GM12878 (cell line): Measurements from ENCODE around the gene MMP11. TPM values are rescaled to one million over a fixed set of nuclear protein-coding genes. Genes with fewer than 3 reads are reported as not detected.

Experiments used
- ATAC-seq: fragments of 200-7000 bp; cut with Tn5 transposase; 3 replicates; pipeline ENCODE4 v1.9.1; 2020; ENCODE audit warnings: mild to moderate bottlenecking, moderate library complexity
- BruUV-seq: library from RNA; stranded (reverse); fragments of 400-500 nt; replicated peaks from 2 replicates; lab custom pipeline; 2021; lab: Mats Ljungman, UMichigan
- CTCF ChIA-PET: fragments of 300-600 bp; sonication (Branson Sonifier 250); formaldehyde crosslinking; extraction: SDS; loops from one replicate; lab custom pipeline; 2021; ENCODE audit warnings: inconsistent platforms; lab: Yijun Ruan, JAX
- POLR2A ChIA-PET: fragments of 350-600 bp; formaldehyde crosslinking; extraction: SDS; loops from one replicate; lab custom pipeline; 2021; ENCODE audit warnings: inconsistent platforms; lab: Charles Lee
- RAD21 ChIA-PET: fragments of 300-600 bp; sonication (Branson Sonifier 250); formaldehyde crosslinking; loops from one replicate; lab custom pipeline; 2023; ENCODE audit warnings: antibody characterized with exemption; ENCODE audit not compliant: unreplicated experiment; lab: Charles Lee
- SMC1A ChIA-PET: fragments of 300-600 bp; sonication (Branson Sonifier 250); formaldehyde crosslinking; loops from one replicate; lab custom pipeline; 2023; ENCODE audit not compliant: unreplicated experiment, uncharacterized antibody; lab: Charles Lee
- DNase-seq: peaks from one replicate; pipeline ENCODE4 v3.0.0-alpha.2; 2011; ENCODE audit warnings: low read depth, low spot score
- FAIRE-seq: peaks from 3 replicates; lab custom pipeline; 2011; peaks lifted over from hg19 to GRCh38; lab: Jason Lieb, UNC
- H2AFZ ChIP-seq: 2 replicates; pipeline ENCODE4 v1.6.0; 2011; ENCODE audit warnings: low read depth, low read length, control low read depth; ENCODE audit not compliant: control insufficient read depth
- H3K27ac ChIP-seq: 2 replicates; pipeline ENCODE4 v1.5.1; 2011; ENCODE audit warnings: control low read depth; ENCODE audit not compliant: control insufficient read depth, insufficient read depth
- H3K27me3 ChIP-seq, 2 experiments: replicated peaks in 1 of 2; 2 replicates each; pipeline versions ENCODE4 v1.6.0 to v1.6.1; 2011; ENCODE audit warnings: low read length in 1 of 2; ENCODE audit not compliant: control insufficient read depth in 2 of 2, insufficient read depth in 2 of 2
- H3K36me3 ChIP-seq, 2 experiments: 2 replicates each; pipeline ENCODE4 v1.5.1; 2011; ENCODE audit warnings: low read length in 1 of 2; ENCODE audit not compliant: control insufficient read depth in 2 of 2, insufficient read depth in 2 of 2
- H3K4me1 ChIP-seq: 2 replicates; pipeline ENCODE4 v1.6.1; 2011; ENCODE audit warnings: mild to moderate bottlenecking, low read length, moderate library complexity, mixed read lengths; ENCODE audit not compliant: control insufficient read depth, insufficient read depth
- H3K4me2 ChIP-seq: 2 replicates; pipeline ENCODE4 v1.6.0; 2011; ENCODE audit warnings: control low read depth; ENCODE audit not compliant: control insufficient read depth, insufficient read depth
- H3K4me3 ChIP-seq: fragments of 200-600 bp; sonication (generic); 2 replicates; pipeline ENCODE4 v1.5.1; 2016
- H3K79me2 ChIP-seq: 2 replicates; pipeline ENCODE4 v1.6.0; 2011; ENCODE audit warnings: low read length; ENCODE audit not compliant: control insufficient read depth, insufficient read depth
- H3K9ac ChIP-seq: 2 replicates; pipeline ENCODE4 v1.8.0; 2011; ENCODE audit warnings: low read length, control low read depth, mixed read lengths; ENCODE audit not compliant: control insufficient read depth, insufficient read depth
- H3K9me3 ChIP-seq: replicated peaks from 3 replicates; pipeline ENCODE4 v1.5.1; 2011; ENCODE audit warnings: mild to moderate bottlenecking, low read length; ENCODE audit not compliant: control insufficient read depth, insufficient read depth
- H4K20me1 ChIP-seq: 2 replicates; pipeline ENCODE4 v1.6.0; 2011; ENCODE audit not compliant: control insufficient read depth, insufficient read depth
- BACH1 ChIP-seq: fragments of 450-650 bp; IDR thresholded peaks from 2 replicates; pipeline ENCODE4 v1.6.1; 2017; ENCODE audit warnings: mild to moderate bottlenecking, borderline replicate concordance
- CBFB ChIP-seq: IDR thresholded peaks from 2 replicates; pipeline ENCODE4 v1.6.1; 2016; ENCODE audit warnings: antibody characterized with exemption, low read depth
- IRF4 ChIP-seq: IDR thresholded peaks from 2 replicates; pipeline ENCODE4 v1.6.1; 2011; ENCODE audit warnings: low read depth, low read length
- KDM1A ChIP-seq: fragments of 200-600 bp; sonication (generic); IDR thresholded peaks from 2 replicates; pipeline ENCODE4 v1.6.1; 2016; ENCODE audit warnings: borderline replicate concordance
- MEF2B ChIP-seq: fragments of 450-650 bp; IDR thresholded peaks from 2 replicates; pipeline ENCODE4 v1.6.1; 2018; ENCODE audit warnings: mild to moderate bottlenecking, moderate library complexity; ENCODE audit not compliant: partially characterized antibody, poor library complexity, severe bottlenecking
- NFYB ChIP-seq: IDR thresholded peaks from 2 replicates; pipeline ENCODE4 v1.6.1; 2011; ENCODE audit warnings: low read depth, mild to moderate bottlenecking, low read length, improper control_type of control experiment, moderate library complexity; ENCODE audit not compliant: insufficient read depth
- SUPT20H ChIP-seq: IDR thresholded peaks from 2 replicates; pipeline ENCODE4 v1.6.1; 2011; ENCODE audit warnings: low read depth, mild to moderate bottlenecking, low read length, moderate library complexity, borderline replicate concordance; ENCODE audit not compliant: control insufficient read depth
- WGBS: methylation state at CpG from one replicate; pipeline ENCODE4 v1.1.6; 2016; ENCODE audit warnings: low lambda C conversion rate; ENCODE audit not compliant: insufficient replicate concordance, insufficient coverage; ENCODE audit errors: missing lambda C conversion rate; 5-methylcytosine and 5-hydroxymethylcytosine counted together
- in situ Hi-C: fragments of 300-500 bp; cut with MboI; formaldehyde crosslinking; loops from 9 replicates; pipeline ENCODE4 v1.14.3; 2018; ENCODE audit warnings: mixed read lengths
- intact Hi-C: fragments of 100-400 bp; cut with micrococcal nuclease; formaldehyde crosslinking; loops from one replicate; pipeline ENCODE4 v1.14.2; 2022; ENCODE audit not compliant: unreplicated experiment
- polyA plus RNA-seq, 11 experiments: library from polyadenylated mRNA; depleted of rRNA in 4 of 11; unstranded in 6 of 11; stranded (reverse) in 5 of 11; fragments of >200 nt; fragmentation: Nextera tagmentation in 4 of 11; fragmentation: Illumina TruSeq in 1 of 11; extraction: Ambion mirVana in 4 of 11; extraction: Trizol in 1 of 11; gene quantifications; 1 replicate in 1 of 11; 2 replicates in 10 of 11; pipeline versions ENCODE4 v1.2.1 to v1.2.3, GENCODE V29; 2011 to 2016; ENCODE audit warnings: inconsistent platforms in 2 of 11, missing spikeins in 2 of 11, low read depth in 1 of 11
- total RNA-seq, 4 experiments: library from RNA; depleted of rRNA in 3 of 4; stranded (reverse); fragments of >200 nt in 3 of 4; fragmentation: Illumina TruSeq in 1 of 4; extraction: Trizol in 1 of 4; gene quantifications; 2 replicates each; pipeline versions ENCODE4 v1.2.1 to v1.2.3, GENCODE V29; 2013 to 2021
- TF ChIP-seq, protein P1 (sequence below): fragments of 450-650 bp; IDR thresholded peaks from 2 replicates; pipeline ENCODE4 v1.6.1; 2017; ENCODE audit warnings: mild to moderate bottlenecking, moderate library complexity
- TF ChIP-seq, protein P2 (sequence below): fragments of 450-650 bp; formaldehyde crosslinking; IDR thresholded peaks from 2 replicates; pipeline ENCODE4 v1.5.0; 2022; ENCODE audit warnings: mild to moderate bottlenecking, missing genetic modification characterization

MMP11 gene
- total and polyA plus RNA-seq, 10 of the 15 experiments (the other 5 are each of a cell fraction or from before 2014, with no cell fraction given) = 0.03 to 1.1 (median 0.31) TPM; not detected in 2

DNA sequence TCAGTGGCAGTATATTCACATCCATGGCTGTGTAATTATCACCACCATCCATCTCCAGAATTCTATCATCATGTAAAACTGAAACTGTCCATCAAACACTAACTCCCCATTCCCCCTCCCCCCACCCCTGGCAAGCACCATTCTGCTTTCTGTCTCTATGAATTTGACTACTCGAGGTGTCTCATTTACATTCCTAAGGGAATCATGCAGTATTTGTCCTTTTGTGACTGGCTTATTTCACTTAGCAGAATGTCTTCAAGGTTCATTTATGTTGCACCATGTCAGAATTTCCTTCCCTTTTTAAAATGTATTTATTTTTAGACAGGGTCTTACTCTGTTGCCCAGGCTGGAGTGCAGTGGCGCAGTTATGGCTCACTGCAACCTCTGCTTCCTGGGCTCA lies 45.9 kb downstream of the MMP11 start (continued):
- TF ChIP-seq, protein P1, sequence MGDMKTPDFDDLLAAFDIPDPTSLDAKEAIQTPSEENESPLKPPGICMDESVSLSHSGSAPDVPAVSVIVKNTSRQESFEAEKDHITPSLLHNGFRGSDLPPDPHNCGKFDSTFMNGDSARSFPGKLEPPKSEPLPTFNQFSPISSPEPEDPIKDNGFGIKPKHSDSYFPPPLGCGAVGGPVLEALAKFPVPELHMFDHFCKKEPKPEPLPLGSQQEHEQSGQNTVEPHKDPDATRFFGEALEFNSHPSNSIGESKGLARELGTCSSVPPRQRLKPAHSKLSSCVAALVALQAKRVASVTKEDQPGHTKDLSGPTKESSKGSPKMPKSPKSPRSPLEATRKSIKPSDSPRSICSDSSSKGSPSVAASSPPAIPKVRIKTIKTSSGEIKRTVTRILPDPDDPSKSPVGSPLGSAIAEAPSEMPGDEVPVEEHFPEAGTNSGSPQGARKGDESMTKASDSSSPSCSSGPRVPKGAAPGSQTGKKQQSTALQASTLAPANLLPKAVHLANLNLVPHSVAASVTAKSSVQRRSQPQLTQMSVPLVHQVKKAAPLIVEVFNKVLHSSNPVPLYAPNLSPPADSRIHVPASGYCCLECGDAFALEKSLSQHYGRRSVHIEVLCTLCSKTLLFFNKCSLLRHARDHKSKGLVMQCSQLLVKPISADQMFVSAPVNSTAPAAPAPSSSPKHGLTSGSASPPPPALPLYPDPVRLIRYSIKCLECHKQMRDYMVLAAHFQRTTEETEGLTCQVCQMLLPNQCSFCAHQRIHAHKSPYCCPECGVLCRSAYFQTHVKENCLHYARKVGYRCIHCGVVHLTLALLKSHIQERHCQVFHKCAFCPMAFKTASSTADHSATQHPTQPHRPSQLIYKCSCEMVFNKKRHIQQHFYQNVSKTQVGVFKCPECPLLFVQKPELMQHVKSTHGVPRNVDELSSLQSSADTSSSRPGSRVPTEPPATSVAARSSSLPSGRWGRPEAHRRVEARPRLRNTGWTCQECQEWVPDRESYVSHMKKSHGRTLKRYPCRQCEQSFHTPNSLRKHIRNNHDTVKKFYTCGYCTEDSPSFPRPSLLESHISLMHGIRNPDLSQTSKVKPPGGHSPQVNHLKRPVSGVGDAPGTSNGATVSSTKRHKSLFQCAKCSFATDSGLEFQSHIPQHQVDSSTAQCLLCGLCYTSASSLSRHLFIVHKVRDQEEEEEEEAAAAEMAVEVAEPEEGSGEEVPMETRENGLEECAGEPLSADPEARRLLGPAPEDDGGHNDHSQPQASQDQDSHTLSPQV = no peak

DNA sequence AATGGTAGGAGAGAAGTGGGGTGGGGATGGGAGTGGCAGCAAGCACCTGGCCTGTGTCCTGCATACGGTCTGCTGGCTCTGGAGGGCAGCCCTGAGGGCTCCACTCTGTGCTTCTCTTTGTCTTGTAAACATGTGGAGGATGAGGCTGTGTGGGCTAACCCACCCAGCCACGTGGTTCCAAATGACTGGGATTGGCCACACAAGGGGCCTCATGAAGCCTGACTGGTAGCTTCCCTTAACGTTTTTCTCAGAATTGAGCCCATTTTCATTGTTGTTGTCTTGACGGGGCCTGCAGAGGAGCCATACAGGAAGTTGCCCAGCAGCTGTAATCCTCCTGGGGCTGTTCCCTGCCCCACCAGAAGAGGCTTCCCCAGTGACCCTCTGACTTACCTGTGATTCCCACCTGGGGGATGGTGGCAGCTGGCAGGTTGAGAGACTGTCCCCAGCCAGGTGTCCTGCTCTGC lies 48.1 kb downstream of the MMP11 start:
- Histone ChIP-seq H3K4me2 (no peak overlapping the region), H3K9me3 (no peaks in the 10 kb centered on the region), H3K4me1 (peaks cover under 1% of the 10 kb centered on the region), H3K36me3 (peaks cover 42 to 48% of the 10 kb centered on the region in 2 experiments), H3K79me2 (no peaks in the 10 kb centered on the region), H3K27me3 (no peaks in the 10 kb centered on the region), H2AFZ (no peak overlapping the region), H3K9ac (no peak overlapping the region), H3K27ac (no peak overlapping the region), H3K4me3 (no peak overlapping the region), H4K20me1 (no peaks in the 10 kb centered on the region; the same call in 1 of the 2 replicates)
- in situ Hi-C loops (no loop called here), intact Hi-C loops (no loop called here)
- RAD21 ChIA-PET = interaction anchor here (1.4 kb wide), 1 partner anchor 50 kb away, joined by 4 read pairs; no protein-coding TSS in a partner anchor
- POLR2A ChIA-PET = interaction anchor here (1.4 kb wide), 1 partner anchor 37 kb away, joined by 6 read pairs; the partner anchor contains the start of gene SLC2A11
- no peak for FAIRE-seq
- no TSS peak for BruUV-seq
- ATAC-seq = peak; percentile 27; the same call in 2 of the 3 replicates
- DNase-seq = no peak
- 16% methylated on average over 4 of the region's 4 CpGs for WGBS
- CTCF ChIA-PET = interaction anchor here (1.0 to 1.6 kb wide), 2 partner anchors 50 to 52 kb away, joined by 3 to 4 read pairs; no protein-coding TSS in a partner anchor
- SMC1A ChIA-PET = interaction anchor here (0.6 kb wide), 1 partner anchor 50 kb away, joined by 3 read pairs; no protein-coding TSS in a partner anchor
- no peak for TF ChIP-seq BACH1
- no peak for TF ChIP-seq KDM1A
- TF ChIP-seq CBFB = no peak
- no peak for TF ChIP-seq SUPT20H
- TF ChIP-seq MEF2B = peak; percentile 22
- TF ChIP-seq IRF4 = no peak
- TF ChIP-seq, protein P2, sequence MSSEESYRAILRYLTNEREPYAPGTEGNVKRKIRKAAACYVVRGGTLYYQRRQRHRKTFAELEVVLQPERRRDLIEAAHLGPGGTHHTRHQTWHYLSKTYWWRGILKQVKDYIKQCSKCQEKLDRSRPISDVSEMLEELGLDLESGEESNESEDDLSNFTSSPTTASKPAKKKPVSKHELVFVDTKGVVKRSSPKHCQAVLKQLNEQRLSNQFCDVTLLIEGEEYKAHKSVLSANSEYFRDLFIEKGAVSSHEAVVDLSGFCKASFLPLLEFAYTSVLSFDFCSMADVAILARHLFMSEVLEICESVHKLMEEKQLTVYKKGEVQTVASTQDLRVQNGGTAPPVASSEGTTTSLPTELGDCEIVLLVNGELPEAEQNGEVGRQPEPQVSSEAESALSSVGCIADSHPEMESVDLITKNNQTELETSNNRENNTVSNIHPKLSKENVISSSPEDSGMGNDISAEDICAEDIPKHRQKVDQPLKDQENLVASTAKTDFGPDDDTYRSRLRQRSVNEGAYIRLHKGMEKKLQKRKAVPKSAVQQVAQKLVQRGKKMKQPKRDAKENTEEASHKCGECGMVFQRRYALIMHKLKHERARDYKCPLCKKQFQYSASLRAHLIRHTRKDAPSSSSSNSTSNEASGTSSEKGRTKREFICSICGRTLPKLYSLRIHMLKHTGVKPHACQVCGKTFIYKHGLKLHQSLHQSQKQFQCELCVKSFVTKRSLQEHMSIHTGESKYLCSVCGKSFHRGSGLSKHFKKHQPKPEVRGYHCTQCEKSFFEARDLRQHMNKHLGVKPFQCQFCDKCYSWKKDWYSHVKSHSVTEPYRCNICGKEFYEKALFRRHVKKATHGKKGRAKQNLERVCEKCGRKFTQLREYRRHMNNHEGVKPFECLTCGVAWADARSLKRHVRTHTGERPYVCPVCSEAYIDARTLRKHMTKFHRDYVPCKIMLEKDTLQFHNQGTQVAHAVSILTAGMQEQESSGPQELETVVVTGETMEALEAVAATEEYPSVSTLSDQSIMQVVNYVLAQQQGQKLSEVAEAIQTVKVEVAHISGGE = no peak
- peak; percentile 43; the same call in 1 of the 2 replicates for TF ChIP-seq NFYB
